Lung microvascular endothelial cell (primary cell): Measurements from ENCODE around the gene DOCK7. TPM values are rescaled to one million over a fixed set of nuclear protein-coding genes. Genes with fewer than 3 reads are reported as not detected.

Experiments
- DNase-seq, 2 donors: peaks; one replicate each; pipeline versions ENCODE4 v3.0.0 to v3.0.0-alpha.2; 2010; ENCODE audit warnings: low read depth in 2 of 2
- total RNA-seq: library from RNA; depleted of rRNA; stranded (reverse); fragments of >200 nt; gene quantifications from 2 replicates; pipeline ENCODE4 v1.2.1, GENCODE V29; 2014

DOCK7 gene
- total RNA-seq, 1 donor from 2014 or later, result 21.0 TPM

DNA sequence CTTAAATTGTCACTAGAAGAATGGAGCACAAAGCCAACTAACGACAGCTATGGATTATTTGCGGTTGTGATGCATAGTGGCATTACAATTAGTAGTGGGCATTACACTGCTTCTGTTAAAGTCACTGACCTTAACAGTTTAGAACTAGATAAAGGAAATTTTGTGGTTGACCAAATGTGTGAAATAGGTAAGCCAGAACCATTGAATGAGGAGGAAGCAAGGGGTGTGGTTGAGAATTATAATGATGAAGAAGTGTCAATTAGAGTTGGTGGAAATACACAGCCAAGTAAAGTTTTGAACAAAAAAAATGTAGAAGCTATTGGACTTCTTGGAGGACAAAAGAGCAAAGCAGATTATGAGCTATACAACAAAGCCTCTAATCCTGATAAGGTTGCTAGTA, 237.9 kb downstream of the DOCK7 start:
- DNase-seq, result no peak

DNA sequence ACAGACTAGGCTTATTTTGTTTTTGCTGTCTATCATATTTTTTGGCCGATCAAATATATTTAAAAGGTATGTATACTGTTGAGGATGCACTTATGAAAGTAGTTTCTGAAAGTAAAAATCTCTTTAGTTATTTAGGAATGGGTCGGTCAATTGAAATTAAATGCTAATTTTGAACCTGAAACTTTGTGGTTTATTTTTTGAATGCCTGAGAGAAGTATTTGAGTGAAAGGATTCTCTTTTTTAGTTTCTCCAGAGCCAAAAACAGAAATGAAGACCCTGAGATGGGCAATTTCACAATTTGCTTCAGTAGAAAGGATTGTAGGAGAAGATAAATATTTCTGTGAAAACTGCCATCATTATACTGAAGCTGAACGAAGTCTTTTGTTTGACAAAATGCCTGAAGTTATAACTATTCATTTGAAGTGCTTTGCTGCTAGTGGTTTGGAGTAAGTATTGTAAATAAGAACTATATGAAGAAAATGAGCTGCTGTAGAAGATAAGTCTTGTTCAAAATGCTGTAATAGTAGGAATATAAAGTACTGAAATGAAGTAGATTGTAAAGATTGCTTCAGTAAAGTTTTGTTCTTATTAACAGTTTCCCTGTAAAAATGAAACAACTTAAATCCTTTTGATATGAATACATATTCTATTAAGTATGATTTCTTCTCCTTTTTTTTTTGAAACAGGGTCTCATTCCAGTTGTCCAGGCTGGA, 239.8 kb downstream of the DOCK7 start:
- no peak for DNase-seq

GRCh38 chr1:62444701-62445100, 243.5 kb downstream of the DOCK7 start:
- DNase-seq, result no peak

DNA sequence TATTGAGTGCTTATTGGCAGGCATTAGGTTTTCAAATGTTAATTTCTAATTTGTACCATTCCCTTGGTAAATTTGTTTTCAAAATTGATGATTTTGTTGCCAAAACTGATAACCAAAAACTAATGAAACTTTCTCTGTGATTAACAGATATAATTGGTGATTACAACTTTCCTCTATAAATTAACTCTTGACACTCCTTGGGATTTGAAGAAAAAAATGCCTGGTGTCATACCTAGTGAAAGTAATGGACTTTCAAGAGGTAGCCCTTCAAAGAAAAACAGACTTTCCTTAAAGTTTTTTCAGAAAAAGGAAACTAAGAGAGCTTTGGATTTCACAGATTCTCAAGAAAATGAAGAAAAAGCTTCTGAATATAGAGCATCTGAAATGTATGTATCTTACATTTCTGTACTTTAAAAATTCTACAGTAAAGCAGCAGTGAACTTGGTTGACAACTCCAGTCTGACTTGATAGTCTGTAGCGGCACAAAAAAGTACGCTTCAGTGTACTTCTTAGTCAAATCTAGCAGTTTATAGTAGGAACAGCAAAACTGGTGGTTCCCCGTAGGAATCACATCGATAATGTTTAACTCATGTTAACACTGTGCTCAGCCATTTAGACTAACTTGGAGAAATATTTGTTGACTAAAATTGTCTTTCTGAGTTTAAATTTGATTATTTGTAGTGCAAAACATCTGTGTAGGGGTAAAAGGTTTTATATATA, 248.4 kb downstream of the DOCK7 start:
- DNase-seq, result no peak

DNA sequence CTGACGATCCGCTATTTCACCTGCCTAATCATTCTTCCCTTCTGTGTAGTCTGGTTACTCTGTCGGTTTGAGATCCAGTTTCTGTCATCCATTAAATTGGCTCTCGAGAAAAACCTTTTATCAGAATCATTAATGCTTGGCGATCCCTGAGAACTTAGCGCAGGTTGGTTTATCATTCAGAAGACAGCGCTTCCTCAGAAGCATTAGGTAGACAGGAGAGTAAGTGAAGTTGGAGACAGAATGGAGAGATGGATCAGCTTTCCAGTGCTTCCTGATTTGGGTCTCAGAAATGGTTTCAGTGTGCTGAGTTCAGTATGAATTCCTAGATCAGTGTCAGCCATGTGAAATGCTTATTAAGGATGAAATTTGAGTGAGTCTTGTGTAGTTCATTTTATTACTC, 250.0 kb downstream of the DOCK7 start:
- DNase-seq, result peak; percentile 14 to 15

GRCh38 chr1:62437273-62437940, 250.8 kb downstream of the DOCK7 start:
- peak; percentile 19 to 31 for DNase-seq

DNA sequence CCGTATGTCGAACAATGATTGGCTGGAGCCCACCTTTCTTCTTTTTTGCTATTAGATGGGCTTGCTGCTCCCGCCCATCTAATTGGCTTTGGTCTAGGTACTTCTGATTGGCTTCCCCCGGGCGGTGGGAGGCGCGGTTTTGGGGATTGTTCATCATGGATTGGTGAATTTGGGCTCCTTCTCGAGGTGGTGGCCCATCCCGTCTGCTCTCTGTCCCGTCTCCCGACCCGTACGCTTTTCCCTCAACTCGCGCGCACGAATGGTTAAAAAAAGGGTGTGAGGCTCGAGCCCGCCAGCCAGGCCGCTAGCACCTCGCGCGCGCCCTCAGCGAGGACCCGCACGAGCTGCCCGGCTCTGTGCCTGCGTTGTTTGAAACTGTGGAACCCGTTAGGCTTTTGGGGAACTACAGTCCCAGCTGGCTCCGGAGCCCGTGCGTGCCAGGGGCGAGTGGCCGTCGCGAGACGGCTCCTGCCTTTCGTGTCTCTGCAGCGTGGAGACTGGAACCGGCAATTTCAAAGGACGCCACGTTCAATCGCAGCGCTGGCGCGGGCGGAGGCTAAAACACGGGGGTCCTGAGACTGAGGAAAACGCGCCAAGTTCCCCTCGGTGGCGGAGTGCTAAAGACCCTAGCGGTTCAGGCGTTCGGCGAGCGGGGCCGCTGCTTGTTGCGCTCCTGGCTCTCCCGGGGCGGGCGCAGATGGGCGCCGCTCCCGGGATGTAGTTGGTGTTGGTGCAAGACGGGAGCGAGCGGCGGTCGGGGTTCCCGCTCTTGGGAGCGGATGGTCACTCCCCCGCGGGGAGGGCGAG, 251.5 kb downstream of the DOCK7 start, which contains the start of gene USP1:
TSS of gene USP1 (plus strand) at position 584 of the 807 bp plus-strand sequence. CDS start 2,819 bp downstream, outside the sequence.
- peak in 1 of 2 donors; percentile 100 for DNase-seq

DNA sequence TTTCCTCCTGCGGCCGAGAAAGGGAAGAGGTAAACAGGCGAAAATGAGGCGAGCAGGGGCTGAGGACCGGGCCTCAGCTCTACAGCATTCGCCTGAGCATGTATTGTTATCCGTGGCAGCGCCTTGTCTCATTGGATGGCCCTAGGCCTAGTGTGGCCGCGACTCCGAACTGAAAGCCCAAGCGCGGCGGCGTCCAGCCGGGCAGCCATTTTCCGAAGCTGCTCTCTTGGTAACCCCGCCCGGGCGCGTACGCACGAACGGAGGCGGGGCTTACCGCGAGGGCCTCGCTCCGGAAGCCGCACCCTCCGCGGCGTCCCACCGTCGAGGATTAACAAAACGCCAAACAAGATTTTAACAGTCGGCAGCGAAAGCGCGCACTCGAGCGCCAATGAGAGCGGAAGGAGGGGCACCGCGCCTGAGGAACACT, 252.1 kb downstream of the DOCK7 start:
- DNase-seq, result peak in 1 of 2 donors; percentile 100

DNA sequence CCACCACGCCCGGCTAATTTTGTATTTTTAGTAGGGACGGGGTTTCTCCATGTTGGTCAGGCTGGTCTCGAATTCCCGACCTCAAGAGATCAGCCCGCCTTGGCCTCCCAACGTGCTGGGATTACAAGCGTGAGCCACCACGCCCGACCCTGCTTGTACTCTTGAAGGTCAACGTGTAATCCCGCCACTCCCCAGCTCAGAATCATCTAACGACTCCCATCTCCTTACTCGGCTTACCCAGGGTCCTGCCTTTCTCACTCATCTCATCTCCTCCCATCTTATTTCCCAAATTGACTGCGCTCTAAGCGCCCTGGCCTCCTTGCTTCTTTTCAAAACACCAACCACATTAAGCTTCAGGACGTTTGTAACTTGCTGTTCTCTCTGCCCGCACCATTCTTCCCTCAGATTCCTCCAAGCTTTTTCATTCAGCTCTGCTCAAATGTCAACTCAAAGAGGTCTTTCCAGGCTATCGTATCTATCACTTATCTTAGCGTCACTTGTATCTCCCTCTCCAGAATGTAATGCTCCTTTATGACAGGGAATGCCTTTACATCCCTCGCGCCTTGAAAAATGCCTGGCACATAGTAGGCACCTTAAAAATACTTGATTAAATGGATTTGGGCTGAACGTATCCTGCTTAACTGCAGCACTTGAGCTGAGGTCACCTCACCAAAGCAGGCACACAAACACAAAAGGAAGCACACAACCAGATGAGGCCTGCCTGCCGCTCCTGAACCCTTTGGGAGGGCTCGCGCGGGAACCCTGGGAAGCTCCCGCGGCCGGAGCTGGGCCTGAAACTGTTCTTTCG, 252.8 kb downstream of the DOCK7 start:
- DNase-seq, result no peak

DNA sequence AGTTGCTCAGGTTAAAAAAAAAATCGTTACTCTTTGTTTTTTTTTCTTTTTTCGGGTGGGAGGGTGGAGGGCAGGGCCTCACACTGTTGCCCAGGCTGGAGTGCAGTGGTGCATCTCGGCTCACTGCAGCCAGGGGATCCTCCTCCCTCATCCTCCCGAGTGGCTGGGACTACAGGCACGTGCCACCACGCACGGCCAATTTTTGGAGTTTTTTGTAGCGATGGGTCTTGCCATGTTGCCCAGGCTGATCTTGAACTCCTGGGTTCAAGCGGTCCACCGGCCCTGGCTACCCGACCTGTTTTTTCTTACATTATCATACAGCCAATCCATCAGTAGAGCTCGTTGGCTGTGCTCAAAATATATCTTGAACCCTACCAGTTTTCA, 253.6 kb downstream of the DOCK7 start:
- DNase-seq, result no peak

GRCh38 chr1:62433861-62434617, 254.1 kb downstream of the DOCK7 start:
- DNase-seq, result peak in 1 of 2 donors; percentile 9

DNA sequence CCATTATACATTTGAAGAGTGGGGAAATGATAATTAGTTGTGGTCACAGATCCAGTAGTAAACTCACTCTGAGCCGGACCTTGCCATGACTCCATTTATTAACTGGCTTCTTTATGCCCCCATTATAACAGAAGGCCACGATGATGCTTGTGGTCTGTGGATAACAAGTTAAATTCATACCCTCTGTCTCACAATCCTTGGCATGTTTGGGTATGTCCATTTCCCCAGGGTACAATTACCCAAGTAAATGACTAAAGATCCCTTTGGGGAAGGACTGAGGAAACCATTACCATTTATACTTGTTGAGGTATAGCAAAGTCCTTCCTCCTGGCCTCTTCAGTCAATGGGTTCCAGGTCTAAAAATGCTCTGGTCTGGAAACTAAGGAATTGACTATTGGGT, 258.6 kb downstream of the DOCK7 start:
- DNase-seq, result no peak

DNA sequence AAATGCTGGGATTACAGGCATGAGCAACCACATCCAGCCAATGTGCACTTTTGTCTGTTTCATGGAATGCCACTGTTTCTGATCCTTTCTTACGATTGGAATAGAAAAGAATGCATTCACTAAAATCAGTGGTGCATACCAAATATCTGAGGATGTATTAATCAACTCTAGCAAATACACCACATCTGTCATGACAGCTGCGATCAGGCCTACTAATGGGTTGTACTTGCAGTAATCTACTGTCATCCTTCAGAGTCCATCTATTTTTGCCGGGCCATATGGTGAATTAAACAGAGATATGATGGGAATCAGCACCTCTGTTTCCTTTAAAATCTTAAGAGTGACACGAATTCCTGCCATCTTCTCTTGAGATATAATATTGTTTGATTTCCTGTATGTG, 259.8 kb downstream of the DOCK7 start:
- DNase-seq, result no peak

- no peak for DNase-seq
These were observed 261.4 kb downstream of the DOCK7 start for GRCh38 chr1:62426794-62427193.

DNA sequence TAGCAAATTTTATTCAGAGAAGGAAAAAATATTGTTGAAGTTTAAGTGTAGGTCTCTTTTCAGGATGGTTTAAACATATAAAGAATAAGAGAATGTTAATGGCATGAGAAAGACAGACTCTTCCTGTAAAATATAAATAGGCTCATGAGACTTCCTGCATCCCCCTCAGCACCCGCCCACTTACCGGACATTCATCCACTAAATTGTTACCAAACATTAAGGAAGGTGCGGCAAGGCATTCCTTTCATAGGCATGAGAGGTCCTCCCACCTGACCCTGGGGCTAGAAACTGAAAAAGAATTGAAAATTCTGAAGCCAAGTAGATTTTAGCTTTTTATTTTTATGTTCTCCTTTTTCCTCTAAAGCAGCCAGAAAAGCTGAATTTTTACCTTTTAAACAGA, 261.9 kb downstream of the DOCK7 start:
- DNase-seq, result no peak

DNA sequence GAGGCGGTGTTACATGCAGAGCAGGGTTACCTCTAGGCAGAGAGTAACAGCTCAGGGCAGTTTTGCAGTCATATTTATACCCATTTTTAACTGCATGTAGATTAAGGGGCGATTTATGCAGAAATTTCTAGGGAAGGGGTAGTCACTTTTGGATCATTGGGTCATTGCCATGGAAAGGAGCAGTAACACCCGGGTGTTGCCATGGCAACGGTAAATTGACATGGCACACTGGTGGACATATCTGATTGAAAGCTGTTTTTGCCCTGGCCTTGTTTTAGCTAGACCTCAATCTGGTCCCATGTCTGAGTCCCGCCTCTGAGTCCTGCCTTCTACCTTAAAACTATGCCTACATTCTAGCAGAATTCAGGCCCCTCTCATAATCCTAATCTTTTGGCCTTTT, 263.1 kb downstream of the DOCK7 start:
- DNase-seq, result no peak

DNA sequence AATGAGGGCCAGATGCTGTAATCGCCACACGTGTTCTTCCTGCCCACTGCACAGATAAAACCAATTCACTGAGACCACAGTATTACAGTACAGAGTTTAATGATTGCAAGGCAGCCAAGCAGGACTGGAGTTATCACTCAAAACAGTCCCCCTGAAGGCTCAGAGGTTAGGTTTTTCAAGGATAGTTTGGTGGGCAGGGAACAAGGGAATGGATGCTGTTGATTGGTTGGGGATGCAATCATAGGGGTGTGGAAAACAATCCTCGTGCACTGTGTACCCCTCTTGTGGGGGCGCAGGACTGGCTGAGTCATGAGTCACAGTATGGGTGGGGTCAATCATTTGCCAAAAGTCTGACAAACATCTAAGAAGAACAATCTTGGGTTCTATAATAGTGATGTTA, 263.8 kb downstream of the DOCK7 start:
- no peak for DNase-seq

DNA sequence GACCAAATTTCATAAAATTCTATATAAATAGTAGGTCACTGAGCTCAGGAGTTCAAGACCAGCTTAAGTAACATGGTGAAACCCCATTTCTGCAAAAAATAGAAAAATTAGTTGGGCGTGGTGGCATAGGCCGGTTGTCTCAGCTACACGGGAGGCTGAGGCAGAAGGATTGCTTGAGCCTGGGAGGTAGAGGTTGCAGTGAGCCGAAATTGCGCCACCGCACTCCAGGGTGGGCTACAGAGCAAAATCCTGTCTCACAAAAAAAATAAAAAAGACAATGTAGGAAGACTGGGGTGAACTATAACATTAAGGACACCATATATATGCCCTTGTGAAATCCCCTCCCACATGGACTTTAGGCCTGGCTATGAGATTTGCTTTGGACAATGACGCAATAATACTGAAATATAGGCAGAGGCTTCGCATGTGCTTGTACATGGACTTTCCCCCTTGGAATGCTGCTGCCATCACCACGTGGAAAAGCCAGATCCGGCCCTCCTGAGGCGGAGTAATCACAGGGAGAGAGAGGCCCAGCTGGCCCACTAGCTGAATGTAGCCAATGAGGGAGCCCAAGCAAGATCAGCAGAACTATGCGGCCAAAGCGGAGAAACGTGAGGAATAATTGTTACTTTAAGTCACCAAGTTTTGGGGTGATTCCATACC, 264.5 kb downstream of the DOCK7 start:
- DNase-seq, result no peak

GRCh38 chr1:62420214-62420613, 268.0 kb downstream of the DOCK7 start:
- DNase-seq, result no peak
